Cardiac muscle cell (in vitro differentiated cells and primary cell): Measurements from ENCODE around the gene UBE3D. TPM values are rescaled to one million over a fixed set of nuclear protein-coding genes. Genes with fewer than 3 reads are reported as not detected.
A peak's percentile ranks its signal among the peaks of the same experiment; 100 is the strongest.

Experiments used
- DNase-seq, 2 donors: peaks; one replicate each; pipeline versions ENCODE4 v3.0.0 to v3.0.0-alpha.2; 2010 to 2017; ENCODE audit warnings: low read depth in 1 of 2, low spot score in 1 of 2
- H3K27ac ChIP-seq: fragments of 200-600 bp; sonication (generic); 2 replicates; pipeline ENCODE4 v1.5.1; 2016
- H3K27me3 ChIP-seq: fragments of 200-600 bp; sonication (generic); 2 replicates; pipeline ENCODE4 v1.6.0; 2016; ENCODE audit warnings: control low read depth
- H3K36me3 ChIP-seq: fragments of 200-600 bp; sonication (generic); 2 replicates; pipeline ENCODE4 v1.5.1; 2016; ENCODE audit warnings: control low read depth
- H3K4me1 ChIP-seq: fragments of 200-600 bp; sonication (generic); 2 replicates; pipeline ENCODE4 v1.8.1; 2017; ENCODE audit warnings: low read depth, mild to moderate bottlenecking, mixed run types
- H3K4me3 ChIP-seq: fragments of 200-600 bp; sonication (generic); 2 replicates; pipeline ENCODE4 v1.5.1; 2016; ENCODE audit warnings: mild to moderate bottlenecking
- H3K9me3 ChIP-seq: fragments of 200-600 bp; sonication (generic); 2 replicates; pipeline ENCODE4 v1.5.1; 2017; ENCODE audit warnings: low read depth, mild to moderate bottlenecking, control low read depth
- CTCF ChIP-seq: IDR thresholded peaks from 2 replicates; pipeline ENCODE4 v1.5.1; 2012; ENCODE audit warnings: low read depth, mild to moderate bottlenecking, low read length
- polyA plus RNA-seq: library from polyadenylated mRNA; unstranded; fragments of >200 nt; fragmentation: Nextera tagmentation; extraction: Ambion mirVana; gene quantifications from 2 replicates; pipeline ENCODE4 v1.2.1, GENCODE V29; 2016
- total RNA-seq: library from RNA; depleted of rRNA; stranded (reverse); fragments of >200 nt; gene quantifications from 2 replicates; pipeline ENCODE4 v1.2.3, GENCODE V29; 2016

The UBE3D gene
- total and polyA plus RNA-seq, 2 experiments from 2014 or later, result 14.5 to 19.5 TPM

- H3K36me3 ChIP-seq, result no peaks in the 10 kb centered on the region
- TF ChIP-seq CTCF, result no peak
- no peak overlapping the region for H3K27ac ChIP-seq
- no peaks in the 10 kb centered on the region for H3K27me3 ChIP-seq
- no peak for DNase-seq
- H3K4me1 ChIP-seq, result no peaks in the 10 kb centered on the region
- no peaks in the 10 kb centered on the region for H3K9me3 ChIP-seq
- H3K4me3 ChIP-seq, result no peak overlapping the region
Observed at GRCh38 chr6:83097675-83098074, 32.0 kb upstream of the UBE3D start.

DNA sequence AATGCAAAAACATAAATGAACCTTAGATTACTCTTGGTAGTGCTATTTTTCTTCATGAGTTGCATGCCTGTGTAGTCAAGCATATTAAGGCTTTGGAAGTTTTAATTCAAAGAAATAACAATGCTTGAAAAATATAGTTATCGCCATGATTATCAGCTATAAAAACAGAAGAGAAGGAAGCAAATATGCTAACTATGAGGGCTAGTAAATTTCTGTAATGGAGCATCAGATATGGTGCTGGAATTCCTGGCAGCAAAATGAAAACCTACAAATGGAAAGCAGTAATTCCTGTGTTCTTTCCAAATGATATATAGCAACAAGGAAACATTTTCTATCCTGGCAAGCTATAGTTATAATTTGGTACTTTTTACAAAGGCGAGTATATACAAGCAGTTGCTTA lies 31.6 kb upstream of the UBE3D start:
- no peak for TF ChIP-seq CTCF
- Histone ChIP-seq H3K4me3 (no peak overlapping the region), H3K9me3 (no peaks in the 10 kb centered on the region), H3K36me3 (no peaks in the 10 kb centered on the region), H3K27ac (no peak overlapping the region), H3K27me3 (no peaks in the 10 kb centered on the region), H3K4me1 (no peaks in the 10 kb centered on the region)
- DNase-seq, result peak in 1 of 2 donors; percentile 52

DNA sequence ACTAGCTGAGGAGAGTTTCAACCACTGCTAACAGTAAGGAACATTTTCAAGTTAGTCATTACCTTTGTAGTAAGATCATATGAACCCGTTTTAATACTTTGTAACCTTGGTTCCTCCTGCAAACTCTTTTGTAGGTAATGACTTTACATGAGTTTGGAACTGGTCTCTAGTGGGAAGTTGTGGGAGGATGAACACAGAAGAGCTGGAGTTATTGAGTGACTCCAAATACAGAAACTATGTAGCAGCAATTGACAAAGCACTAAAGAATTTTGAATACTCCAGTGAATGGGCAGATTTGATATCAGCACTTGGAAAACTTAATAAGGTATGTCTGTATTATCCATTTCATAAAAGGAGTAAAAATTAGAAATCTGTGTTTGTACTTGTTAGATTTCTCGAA lies 31.1 kb upstream of the UBE3D start:
- no peaks in the 10 kb centered on the region for H3K27me3 ChIP-seq
- H3K9me3 ChIP-seq, result no peaks in the 10 kb centered on the region
- H3K4me1 ChIP-seq, result no peaks in the 10 kb centered on the region
- no peak for DNase-seq
- no peak overlapping the region for H3K27ac ChIP-seq
- no peak for TF ChIP-seq CTCF
- no peaks in the 10 kb centered on the region for H3K36me3 ChIP-seq
- H3K4me3 ChIP-seq, result no peak overlapping the region

- Histone ChIP-seq H3K27me3 (no peaks in the 10 kb centered on the region), H3K4me3 (no peak overlapping the region), H3K4me1 (no peaks in the 10 kb centered on the region), H3K36me3 (no peaks in the 10 kb centered on the region), H3K27ac (no peak overlapping the region), H3K9me3 (no peaks in the 10 kb centered on the region)
- DNase-seq, result peak in 1 of 2 donors; percentile 49
- TF ChIP-seq CTCF, result no peak
Observed at GRCh38 chr6:83092756-83093399, 27.2 kb upstream of the UBE3D start.

GRCh38 chr6:83086751-83087150 lies 21.1 kb upstream of the UBE3D start:
- no peak for DNase-seq
- Histone ChIP-seq H3K27me3 (no peaks in the 10 kb centered on the region), H3K4me3 (no peak overlapping the region), H3K36me3 (no peaks in the 10 kb centered on the region), H3K9me3 (no peaks in the 10 kb centered on the region), H3K27ac (no peak overlapping the region), H3K4me1 (no peaks in the 10 kb centered on the region)
- TF ChIP-seq CTCF, result no peak

- Histone ChIP-seq H3K9me3 (no peaks in the 10 kb centered on the region), H3K27ac (no peak overlapping the region), H3K36me3 (no peaks in the 10 kb centered on the region), H3K4me3 (no peak overlapping the region), H3K27me3 (no peaks in the 10 kb centered on the region), H3K4me1 (no peaks in the 10 kb centered on the region)
- no peak for DNase-seq
- TF ChIP-seq CTCF, result no peak
Observed at GRCh38 chr6:83083476-83083875, 17.8 kb upstream of the UBE3D start.
